ENCODE data around the gene MAGI1. TPM values are rescaled to one million over a fixed set of nuclear protein-coding genes. Genes with fewer than 3 reads are reported as not detected.

MAGI1 gene
- total RNA-seq, 2 donors from 2014 or later: 23.4 to 41.4 TPM

- Histone ChIP-seq H3K27me3 (no peaks in the 10 kb centered on the region), H3K4me1 (no peaks in the 10 kb centered on the region), H3K9me3 (no peaks in the 10 kb centered on the region), H3K36me3 (no peaks in the 10 kb centered on the region), H3K4me3 (no peak overlapping the region), H3K27ac (no peak overlapping the region), H3K9ac (ENCODE audit: low read depth in 2 of 2, low read length in 2 of 2) (no peak overlapping the region)
- intact Hi-C loops (cut with DNase I): no loop called here
- no peak for DNase-seq
- TF ChIP-seq, protein P1, sequence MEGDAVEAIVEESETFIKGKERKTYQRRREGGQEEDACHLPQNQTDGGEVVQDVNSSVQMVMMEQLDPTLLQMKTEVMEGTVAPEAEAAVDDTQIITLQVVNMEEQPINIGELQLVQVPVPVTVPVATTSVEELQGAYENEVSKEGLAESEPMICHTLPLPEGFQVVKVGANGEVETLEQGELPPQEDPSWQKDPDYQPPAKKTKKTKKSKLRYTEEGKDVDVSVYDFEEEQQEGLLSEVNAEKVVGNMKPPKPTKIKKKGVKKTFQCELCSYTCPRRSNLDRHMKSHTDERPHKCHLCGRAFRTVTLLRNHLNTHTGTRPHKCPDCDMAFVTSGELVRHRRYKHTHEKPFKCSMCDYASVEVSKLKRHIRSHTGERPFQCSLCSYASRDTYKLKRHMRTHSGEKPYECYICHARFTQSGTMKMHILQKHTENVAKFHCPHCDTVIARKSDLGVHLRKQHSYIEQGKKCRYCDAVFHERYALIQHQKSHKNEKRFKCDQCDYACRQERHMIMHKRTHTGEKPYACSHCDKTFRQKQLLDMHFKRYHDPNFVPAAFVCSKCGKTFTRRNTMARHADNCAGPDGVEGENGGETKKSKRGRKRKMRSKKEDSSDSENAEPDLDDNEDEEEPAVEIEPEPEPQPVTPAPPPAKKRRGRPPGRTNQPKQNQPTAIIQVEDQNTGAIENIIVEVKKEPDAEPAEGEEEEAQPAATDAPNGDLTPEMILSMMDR (IDR thresholded peaks at IDR 0.05): no peak
These were observed 477.8 kb downstream of the MAGI1 start for GRCh38 chr3:65560901-65561300.

- intact Hi-C loops (cut with DNase I): no loop called here
- Histone ChIP-seq H3K4me3 (no peak overlapping the region), H3K9me3 (no peaks in the 10 kb centered on the region), H3K27me3 (no peaks in the 10 kb centered on the region), H3K27ac (no peak overlapping the region), H3K4me1 (no peaks in the 10 kb centered on the region), H3K9ac (ENCODE audit: low read depth in 2 of 2, low read length in 2 of 2) (no peak overlapping the region), H3K36me3 (no peaks in the 10 kb centered on the region)
- no peak for DNase-seq
- TF ChIP-seq, protein P1 (IDR thresholded peaks at IDR 0.05): no peak
These were observed 478.6 kb downstream of the MAGI1 start for GRCh38 chr3:65560133-65560532.

DNA sequence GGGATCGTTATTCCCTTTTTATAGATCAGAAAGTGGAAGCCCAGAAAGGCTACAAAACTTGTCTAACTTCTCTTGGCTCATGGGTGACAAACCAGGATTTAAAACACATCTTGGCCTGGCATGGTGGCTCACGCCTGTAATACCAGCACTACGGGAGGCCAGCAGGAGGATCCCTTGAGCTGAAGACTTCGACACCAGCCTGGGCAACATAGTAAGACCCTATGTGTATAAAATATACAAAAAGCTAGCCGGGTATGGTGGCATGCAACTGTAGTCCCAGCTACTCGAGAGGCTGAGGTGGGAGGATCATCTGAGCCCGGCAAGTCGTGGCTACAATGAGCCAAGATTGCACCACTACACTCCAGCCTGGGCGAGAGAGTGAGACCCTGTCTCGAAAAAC lies 479.1 kb downstream of the MAGI1 start:
- TF ChIP-seq, protein P1 (IDR thresholded peaks at IDR 0.05): no peak
- intact Hi-C loops (cut with DNase I): no loop called here

GRCh38 chr3:65558826-65559225 lies 479.9 kb downstream of the MAGI1 start:
- DNase-seq: no peak
- Histone ChIP-seq H3K27ac (no peak overlapping the region), H3K4me1 (no peaks in the 10 kb centered on the region), H3K27me3 (no peaks in the 10 kb centered on the region), H3K4me3 (no peak overlapping the region), H3K36me3 (no peaks in the 10 kb centered on the region), H3K9ac (ENCODE audit: low read depth in 2 of 2, low read length in 2 of 2) (no peak overlapping the region), H3K9me3 (no peaks in the 10 kb centered on the region)
- intact Hi-C loops (cut with DNase I): no loop called here
- TF ChIP-seq, protein P1 (IDR thresholded peaks at IDR 0.05): no peak

More for the DNA sequence above, 479.1 kb downstream of the MAGI1 start:
- H3K4me3 ChIP-seq: no peak overlapping the region
- no peaks in the 10 kb centered on the region for H3K36me3 ChIP-seq
- H3K27me3 ChIP-seq: no peaks in the 10 kb centered on the region
- DNase-seq: no peak
- no peaks in the 10 kb centered on the region for H3K9me3 ChIP-seq
- no peak overlapping the region for H3K9ac ChIP-seq (ENCODE audit: low read depth in 2 of 2, low read length in 2 of 2)
- H3K27ac ChIP-seq: no peak overlapping the region
- no peaks in the 10 kb centered on the region for H3K4me1 ChIP-seq

- H3K9ac ChIP-seq (ENCODE audit: low read depth in 2 of 2, low read length in 2 of 2): no peak overlapping the region
- H3K4me1 ChIP-seq: no peaks in the 10 kb centered on the region
- DNase-seq: no peak
- intact Hi-C loops (cut with DNase I): no loop called here
- H3K27ac ChIP-seq: no peak overlapping the region
- TF ChIP-seq, protein P1 (IDR thresholded peaks at IDR 0.05): no peak
- no peaks in the 10 kb centered on the region for H3K9me3 ChIP-seq
- no peaks in the 10 kb centered on the region for H3K36me3 ChIP-seq
- H3K27me3 ChIP-seq: no peaks in the 10 kb centered on the region
- no peak overlapping the region for H3K4me3 ChIP-seq
These were observed 480.7 kb downstream of the MAGI1 start for GRCh38 chr3:65557899-65558564.

Measured in colonic mucosa (tissue), 4 donors.